ENCODE data around the gene SGPP1.

Gene SGPP1

GRCh38 chr14:63673886-63674497 is 53.9 kb downstream of the SGPP1 start:
- in situ Hi-C loops (cut with HindIII; ENCODE audit: low sequenced_read_pairs), result no loop called here

- in situ Hi-C loops (cut with HindIII; ENCODE audit: low sequenced_read_pairs), result no loop called here
These were observed 54.6 kb downstream of the SGPP1 start for GRCh38 chr14:63673255-63673654.

DNA sequence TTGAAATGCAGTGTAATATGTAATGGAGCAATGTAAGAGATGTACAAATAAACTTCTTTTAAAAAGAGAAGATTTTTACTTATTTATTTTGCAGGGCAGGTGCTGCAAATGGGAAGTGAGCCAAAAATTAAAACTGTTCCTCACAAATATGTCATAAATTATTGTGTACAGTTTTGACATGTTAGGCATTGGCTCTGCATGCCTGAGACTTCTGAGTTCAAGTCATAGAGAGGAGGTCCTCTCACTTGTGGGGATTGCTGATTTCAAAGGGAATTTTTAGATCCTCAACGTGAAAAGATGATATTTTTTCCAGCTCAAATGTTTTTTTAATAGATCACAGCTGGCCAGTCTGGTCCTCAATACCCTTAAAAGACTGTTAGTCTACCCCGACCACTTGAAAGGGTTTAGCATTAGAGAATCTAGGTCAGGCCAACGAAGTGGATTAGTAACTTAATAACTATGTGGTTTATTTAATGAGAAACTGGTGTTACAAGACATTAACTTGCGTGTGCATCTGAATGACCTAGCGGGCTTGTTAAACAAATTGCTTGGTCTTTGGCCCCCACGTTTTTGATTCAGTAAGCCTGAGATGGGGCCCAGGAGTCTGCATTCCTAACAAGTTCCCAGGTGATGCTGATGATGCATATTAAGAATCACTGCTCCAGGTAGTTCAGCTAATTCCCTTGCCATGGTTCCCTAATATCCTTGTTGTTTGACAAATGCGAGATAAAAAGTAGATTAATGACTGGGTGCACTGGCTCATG is 55.3 kb downstream of the SGPP1 start:
- in situ Hi-C loops (cut with HindIII; ENCODE audit: low sequenced_read_pairs), result no loop called here

GRCh38 chr14:63671987-63672386 is 55.9 kb downstream of the SGPP1 start:
- in situ Hi-C loops (cut with HindIII; ENCODE audit: low sequenced_read_pairs), result no loop called here

- in situ Hi-C loops (cut with HindIII; ENCODE audit: low sequenced_read_pairs), result no loop called here
These were observed 57.2 kb downstream of the SGPP1 start for GRCh38 chr14:63670692-63671091.

DNA sequence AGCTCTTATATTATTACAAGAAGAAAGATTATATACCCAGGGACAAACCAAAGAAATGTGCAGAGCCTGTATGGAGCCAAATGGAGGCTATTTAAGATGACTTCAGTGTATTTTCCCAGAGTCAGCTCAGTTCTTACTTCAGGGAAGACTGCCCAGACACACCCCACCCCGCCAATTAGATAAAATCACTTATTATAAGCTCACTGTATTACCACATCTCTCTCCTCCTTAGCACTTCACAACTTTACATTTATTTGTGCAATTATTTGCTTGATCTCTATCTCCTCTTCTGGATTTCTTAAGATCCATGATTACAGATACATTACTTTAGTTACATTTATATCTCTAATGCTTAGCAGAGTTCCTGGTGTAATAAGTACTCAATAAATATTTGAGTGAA is 61.5 kb downstream of the SGPP1 start:
- in situ Hi-C loops (cut with HindIII; ENCODE audit: low sequenced_read_pairs), result no loop called here

DNA sequence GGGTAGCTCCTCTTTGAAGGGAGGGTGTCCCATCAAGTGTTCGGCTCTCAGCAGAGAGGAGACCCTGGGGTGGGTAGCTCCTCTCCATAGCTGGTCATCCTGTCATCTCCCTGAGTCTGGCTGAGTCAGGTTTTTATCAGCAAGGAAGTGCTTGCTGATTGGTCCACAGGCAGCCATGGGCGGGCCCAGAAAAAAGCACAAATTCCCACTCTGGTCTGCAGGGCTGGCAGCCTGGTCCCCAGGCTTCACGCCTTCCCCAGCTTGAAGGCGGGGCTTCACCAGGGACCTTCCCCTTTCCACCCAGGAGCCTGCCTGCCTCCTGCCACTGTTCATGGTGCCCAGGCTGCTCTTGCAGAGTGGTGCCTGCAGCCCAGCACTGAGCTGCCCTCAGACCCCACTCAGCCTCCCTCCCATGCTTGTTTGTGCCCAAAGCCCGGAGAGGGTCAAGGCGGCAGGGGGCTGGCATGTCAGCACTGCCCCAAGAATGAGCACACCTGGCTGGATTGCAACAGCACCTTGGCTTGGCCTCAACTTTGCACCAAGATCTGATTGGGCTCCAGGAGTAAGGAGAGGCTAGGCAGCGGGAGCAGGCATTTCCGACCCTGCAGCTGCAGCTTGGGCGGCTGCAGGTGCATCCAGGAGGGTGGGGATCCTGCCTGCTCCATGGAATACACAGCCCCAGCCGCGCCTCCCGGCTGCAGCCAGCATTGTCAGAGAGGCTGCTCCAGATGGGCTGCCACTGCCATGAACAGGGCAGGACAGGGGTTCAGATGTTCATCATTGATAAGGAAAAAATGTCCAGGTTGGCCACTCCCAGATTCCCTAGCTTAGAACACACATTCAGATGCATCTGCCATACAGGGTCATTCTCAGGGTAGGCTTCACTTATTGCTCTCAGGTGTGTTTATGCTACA is 64.2 kb downstream of the SGPP1 start:
- in situ Hi-C loops (cut with HindIII; ENCODE audit: low sequenced_read_pairs), result loop anchor here (5.0 kb wide), 1 partner anchor 36 kb away; no protein-coding TSS in a partner anchor

GRCh38 chr14:63662776-63663175 is 65.1 kb downstream of the SGPP1 start:
- in situ Hi-C loops (cut with HindIII; ENCODE audit: low sequenced_read_pairs), result loop anchor here (5.0 kb wide), 1 partner anchor 35 kb away; no protein-coding TSS in a partner anchor

- in situ Hi-C loops (cut with HindIII; ENCODE audit: low sequenced_read_pairs), result loop anchor here (5.0 kb wide), 1 partner anchor 35 kb away; no protein-coding TSS in a partner anchor
These were observed 66.0 kb downstream of the SGPP1 start for GRCh38 chr14:63661881-63662280.

- in situ Hi-C loops (cut with HindIII; ENCODE audit: low sequenced_read_pairs), result loop anchor here (5.0 kb wide), 1 partner anchor 32 kb away; no protein-coding TSS in a partner anchor
These were observed 68.1 kb downstream of the SGPP1 start for GRCh38 chr14:63659726-63660125.

- in situ Hi-C loops (cut with HindIII; ENCODE audit: low sequenced_read_pairs), result no loop called here
These were observed 71.7 kb downstream of the SGPP1 start for GRCh38 chr14:63656194-63656593.

GRCh38 chr14:63654936-63655335 is 72.9 kb downstream of the SGPP1 start:
- in situ Hi-C loops (cut with HindIII; ENCODE audit: low sequenced_read_pairs), result no loop called here

DNA sequence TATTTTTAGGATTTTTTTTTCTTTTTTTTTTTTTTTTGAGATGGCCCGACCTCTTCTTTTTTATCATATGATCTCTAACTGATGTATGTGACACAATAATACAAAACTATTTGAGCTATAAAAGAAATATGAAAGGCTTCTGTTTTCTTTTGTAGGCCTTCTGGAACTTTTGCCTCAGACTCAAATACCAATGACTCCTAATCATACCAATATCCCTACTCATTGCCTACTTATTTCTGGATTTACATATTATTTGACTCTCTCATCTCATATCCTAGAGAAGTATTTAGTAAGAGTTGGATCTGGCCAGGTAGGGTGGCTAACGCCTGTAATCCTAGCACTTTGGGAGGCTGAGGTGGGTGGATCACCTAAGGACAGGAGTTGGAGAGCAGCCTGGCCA is 73.5 kb downstream of the SGPP1 start:
- in situ Hi-C loops (cut with HindIII; ENCODE audit: low sequenced_read_pairs), result no loop called here

- in situ Hi-C loops (cut with HindIII; ENCODE audit: low sequenced_read_pairs), result no loop called here
These were observed 75.5 kb downstream of the SGPP1 start for GRCh38 chr14:63652406-63652805.

- in situ Hi-C loops (cut with HindIII; ENCODE audit: low sequenced_read_pairs), result no loop called here
These were observed 77.5 kb downstream of the SGPP1 start for GRCh38 chr14:63650256-63650952.

DNA sequence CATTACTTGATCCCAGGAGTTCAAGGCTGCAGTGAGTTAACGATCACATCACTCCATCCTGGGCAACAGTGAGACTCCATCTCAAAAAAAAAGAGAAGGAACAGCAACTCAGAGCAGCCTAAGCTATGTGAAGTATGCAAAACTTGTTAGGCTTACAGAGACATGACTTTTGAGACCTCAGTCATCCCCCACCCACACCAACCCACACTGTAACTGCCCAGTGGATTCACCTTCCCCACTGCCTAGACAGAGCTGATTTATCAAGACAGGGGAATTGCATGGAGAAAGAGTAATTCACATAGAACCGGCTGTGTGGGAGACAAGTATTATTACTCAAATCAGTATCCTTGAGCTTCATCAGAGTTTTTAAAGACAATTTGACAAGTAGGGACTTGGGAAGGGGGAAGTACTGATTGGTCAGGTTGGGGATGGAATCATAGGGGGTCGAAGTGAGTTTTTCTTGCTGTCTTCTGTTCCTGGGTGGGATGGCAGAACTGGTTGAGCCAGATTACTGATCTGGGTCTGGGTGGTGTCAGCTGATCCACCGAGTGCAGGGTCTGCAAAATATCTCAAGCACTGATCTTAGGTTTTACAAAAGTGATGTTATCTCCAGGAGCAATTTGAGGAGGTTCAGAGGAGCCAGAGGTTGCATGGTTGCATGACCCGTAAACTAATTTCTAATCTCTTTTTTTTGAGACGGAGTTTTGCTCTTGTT is 80.0 kb downstream of the SGPP1 start:
- in situ Hi-C loops (cut with HindIII; ENCODE audit: low sequenced_read_pairs), result no loop called here

- in situ Hi-C loops (cut with HindIII; ENCODE audit: low sequenced_read_pairs), result no loop called here
These were observed 83.1 kb downstream of the SGPP1 start for GRCh38 chr14:63644741-63645140.

- in situ Hi-C loops (cut with HindIII; ENCODE audit: low sequenced_read_pairs), result no loop called here
These were observed 85.0 kb downstream of the SGPP1 start for GRCh38 chr14:63642656-63643382.

DNA sequence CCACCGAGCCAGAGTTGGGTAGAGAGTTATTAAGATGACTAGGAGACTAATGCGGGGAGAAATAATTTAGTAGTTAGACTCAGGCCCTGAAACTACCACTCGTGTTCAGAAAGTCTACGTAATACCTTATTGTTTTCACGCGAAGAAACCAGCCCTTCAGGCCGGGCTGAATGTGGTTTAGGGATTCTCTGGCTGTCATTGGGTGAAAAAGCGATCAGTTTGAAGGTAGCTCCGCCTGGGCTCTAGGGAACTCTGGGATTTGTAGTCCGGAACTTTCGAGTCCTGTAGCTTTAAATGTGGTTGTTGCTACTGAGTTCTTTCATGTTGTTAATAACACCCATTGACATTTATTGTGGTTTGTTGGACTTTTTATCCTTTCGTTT is 85.6 kb downstream of the SGPP1 start:
- in situ Hi-C loops (cut with HindIII; ENCODE audit: low sequenced_read_pairs), result no loop called here
